Measurements from ENCODE around the gene PBX1.

DNA sequence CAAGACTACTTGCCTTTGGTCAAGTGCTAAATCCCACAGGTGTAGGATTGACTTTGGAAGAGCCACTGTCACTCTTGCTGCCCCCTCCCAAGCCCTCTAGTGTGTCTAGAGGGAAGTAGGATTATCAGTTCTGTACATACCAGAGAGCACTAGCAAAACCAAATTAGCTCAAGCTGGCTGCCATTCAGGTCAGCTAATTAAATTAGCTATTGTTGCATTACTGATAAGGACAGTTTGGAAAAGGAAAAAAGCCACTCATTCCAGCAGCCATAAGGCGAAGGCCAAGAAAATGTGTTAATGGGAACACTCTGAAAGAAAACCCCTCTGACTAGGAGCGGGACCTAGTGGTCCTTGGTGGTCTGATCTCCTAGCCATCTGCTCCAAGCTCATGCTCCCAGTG lies 321.7 kb downstream of the PBX1 start:
- TF ChIP-seq TCF12 (IDR thresholded peaks at IDR 0.05; ENCODE audit: low read depth, low read length) (no peak), CTCF (IDR thresholded peaks at IDR 0.05 in 2 of 3, conservative IDR thresholded peaks at IDR 0.05 in 1 of 3; ENCODE audit: control insufficient read depth in 2 of 3, extremely low read depth in 1 of 3, insufficient read depth in 1 of 3, low read depth in 3 of 3, low read length in 3 of 3) (no peak), ZNF384 (IDR thresholded peaks at IDR 0.05; ENCODE audit: borderline replicate concordance, low read depth, low read length) (no peak), USF2 (IDR thresholded peaks at IDR 0.05; ENCODE audit: borderline replicate concordance, low read depth, low read length) (no peak), SIX5 (IDR thresholded peaks at IDR 0.05; ENCODE audit: low read depth, low read length, severe bottlenecking) (no peak), RAD21 (IDR thresholded peaks at IDR 0.05; ENCODE audit: insufficient read depth, low read depth, low read length) (no peak), MYC (IDR thresholded peaks at IDR 0.05; ENCODE audit: insufficient read depth, insufficient read length, insufficient replicate concordance, low read length, severe bottlenecking) (no peak), FOS (IDR thresholded peaks at IDR 0.05; ENCODE audit: borderline replicate concordance, extremely low read depth, insufficient read length) (no peak), TAF1 (IDR thresholded peaks at IDR 0.05; ENCODE audit: borderline replicate concordance, low read depth, low read length) (no peak), POLR2A (IDR thresholded peaks at IDR 0.05; ENCODE audit: low read depth, low read length) (no peak)
